ENCODE results near the gene CPA4. TPM values are rescaled to one million over a fixed set of nuclear protein-coding genes. Genes with fewer than 3 reads are reported as not detected.

Gene CPA4
- total RNA-seq, 6 experiments from 2014 or later, result 5.8 to 23.2 (median 20.0) TPM

GRCh38 chr7:130364451-130364850 lies 71.5 kb downstream of the CPA4 start:
- Mint-ChIP-seq H3K4me3 (no peak overlapping the region), H3K9me3 (peaks cover 20% of the 10 kb centered on the region), H3K27me3 (ENCODE audit: insufficient read depth) (peaks cover 15% of the 10 kb centered on the region), H3K4me1 (ENCODE audit: low read depth) (peaks cover 62% of the 10 kb centered on the region), H3K27ac (no peak overlapping the region), H3K36me3 (ENCODE audit: low read depth) (peaks cover 20% of the 10 kb centered on the region)
- TF ChIP-seq CTCF (IDR thresholded peaks at IDR 0.05), result no peak
- DNase-seq, result no peak

DNA sequence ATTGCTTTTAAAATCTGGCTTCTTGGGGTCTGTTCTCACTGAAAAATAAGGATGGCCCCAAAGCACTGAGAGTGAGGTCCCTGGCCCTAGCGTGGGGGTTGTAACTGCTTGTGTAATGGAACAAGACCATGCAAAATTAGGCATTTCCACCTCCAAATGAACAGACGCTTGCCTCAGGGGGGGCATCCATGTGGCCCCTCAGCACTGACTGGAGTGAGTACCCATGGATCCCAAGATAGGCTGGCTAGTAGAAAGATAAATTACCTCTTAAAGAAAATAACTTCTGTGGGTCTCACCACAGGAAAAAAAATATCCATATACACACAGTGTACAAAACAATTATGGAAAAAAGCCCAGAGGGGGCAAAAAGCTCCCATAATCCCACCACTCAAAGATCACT lies 72.1 kb downstream of the CPA4 start:
- Mint-ChIP-seq H3K4me3 (no peak overlapping the region), H3K27me3 (ENCODE audit: insufficient read depth) (peaks cover 14% of the 10 kb centered on the region), H3K9me3 (peaks cover 14% of the 10 kb centered on the region), H3K36me3 (ENCODE audit: low read depth) (peaks cover 13% of the 10 kb centered on the region), H3K27ac (peak overlapping the region; percentile 13; the same call in 1 of the 2 replicates), H3K4me1 (ENCODE audit: low read depth) (peaks cover 68% of the 10 kb centered on the region)
- no peak for TF ChIP-seq CTCF (IDR thresholded peaks at IDR 0.05)
- DNase-seq, result no peak

DNA sequence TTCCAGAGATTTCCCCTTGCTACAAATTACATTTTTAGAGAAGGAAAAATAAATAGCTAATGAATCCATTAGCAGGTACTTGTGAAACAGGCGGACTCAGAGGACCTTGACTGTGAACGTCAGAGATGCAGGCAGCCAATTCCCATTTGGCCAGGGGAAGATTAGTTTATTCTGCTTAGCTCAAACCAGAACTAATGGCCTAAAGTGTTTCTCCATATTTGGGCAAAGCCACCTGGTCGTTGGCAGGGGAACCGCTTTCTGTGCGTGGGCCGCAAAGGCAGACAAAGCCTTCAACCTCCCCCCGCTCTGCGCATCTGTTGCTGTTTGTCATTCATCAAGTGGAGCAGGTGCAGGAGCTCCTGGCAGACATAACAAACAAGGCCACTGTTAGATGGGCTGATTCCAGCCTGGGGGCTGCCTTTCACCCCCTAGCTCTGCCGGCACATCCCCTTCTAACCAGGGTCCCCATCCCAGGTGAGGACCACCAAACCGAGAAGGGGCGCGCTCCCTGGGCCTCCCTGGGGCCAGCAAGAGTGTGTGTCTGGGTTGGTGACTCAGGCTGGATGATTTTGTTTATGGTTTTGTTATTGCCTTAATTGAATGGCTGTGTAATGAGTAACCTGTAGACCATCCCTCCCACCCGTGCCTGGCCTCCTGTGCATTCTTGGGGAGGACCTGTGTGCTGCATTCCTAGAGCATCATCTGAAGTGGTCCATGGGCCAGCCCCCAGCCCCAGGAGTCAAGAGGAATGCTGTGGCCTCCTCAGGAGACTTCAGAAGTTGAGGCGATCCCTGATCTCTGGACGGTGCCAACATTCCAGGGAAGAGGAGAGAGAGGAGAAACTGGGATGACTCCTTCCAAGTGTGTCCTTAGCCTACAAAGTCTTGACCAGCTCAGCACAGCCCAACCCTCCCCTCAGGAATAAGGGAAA lies 72.8 kb downstream of the CPA4 start:
- Mint-ChIP-seq H3K36me3 (ENCODE audit: low read depth) (peaks cover 6% of the 10 kb centered on the region), H3K27ac (peak overlapping the region; percentile 89), H3K4me1 (ENCODE audit: low read depth) (peaks cover 75% of the 10 kb centered on the region), H3K9me3 (peaks cover 7% of the 10 kb centered on the region), H3K27me3 (ENCODE audit: insufficient read depth) (peaks cover 11% of the 10 kb centered on the region), H3K4me3 (peak overlapping the region; percentile 74)
- DNase-seq, result peak; percentile 78
- TF ChIP-seq CTCF (IDR thresholded peaks at IDR 0.05), result no peak

- peaks cover 10% of the 10 kb centered on the region for H3K27me3 Mint-ChIP-seq (ENCODE audit: insufficient read depth)
- H3K4me3 Mint-ChIP-seq, result peak overlapping the region; percentile 74
- no peak for TF ChIP-seq CTCF (IDR thresholded peaks at IDR 0.05)
- peaks cover 81% of the 10 kb centered on the region for H3K4me1 Mint-ChIP-seq (ENCODE audit: low read depth)
- no peak for DNase-seq
- H3K9me3 Mint-ChIP-seq, result no peaks in the 10 kb centered on the region; the same call in 1 of the 2 replicates
- no peaks in the 10 kb centered on the region for H3K36me3 Mint-ChIP-seq (ENCODE audit: low read depth)
- H3K27ac Mint-ChIP-seq, result peak overlapping the region; percentile 89
These were observed 73.6 kb downstream of the CPA4 start for GRCh38 chr7:130366564-130366963.

DNA sequence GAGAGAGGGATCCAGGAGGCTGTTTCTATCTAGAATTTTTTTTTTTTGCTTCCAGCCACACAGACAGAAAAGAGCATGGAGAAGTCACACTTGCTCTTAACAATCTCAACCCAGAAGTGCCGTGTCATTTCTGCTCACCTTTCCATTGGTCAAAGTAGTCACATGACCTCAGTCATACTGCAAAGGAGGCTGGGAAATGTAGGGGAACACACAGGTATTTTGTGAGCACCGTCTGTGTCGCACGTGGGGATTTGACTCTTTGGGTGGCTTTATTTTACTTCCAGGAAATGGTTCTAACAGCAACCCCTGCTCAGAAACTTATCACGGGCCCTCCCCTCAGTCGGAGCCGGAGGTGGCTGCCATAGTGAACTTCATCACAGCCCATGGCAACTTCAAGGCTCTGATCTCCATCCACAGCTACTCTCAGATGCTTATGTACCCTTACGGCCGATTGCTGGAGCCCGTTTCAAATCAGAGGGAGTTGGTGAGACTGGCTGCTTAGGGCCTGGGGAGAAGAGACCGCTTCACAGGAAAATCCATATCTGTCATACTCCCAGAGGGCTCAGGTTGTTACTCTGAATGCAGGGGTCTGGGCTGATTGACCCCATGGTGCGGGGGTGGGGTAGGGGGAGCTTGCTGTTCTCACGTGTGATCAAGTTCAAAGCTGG lies 74.3 kb downstream of the CPA4 start:
- DNase-seq, result no peak
- no peaks in the 10 kb centered on the region for H3K9me3 Mint-ChIP-seq
- peaks cover 6% of the 10 kb centered on the region for H3K27me3 Mint-ChIP-seq (ENCODE audit: insufficient read depth)
- TF ChIP-seq CTCF (IDR thresholded peaks at IDR 0.05), result no peak
- H3K4me1 Mint-ChIP-seq (ENCODE audit: low read depth), result peaks cover 87% of the 10 kb centered on the region
- peaks cover 5% of the 10 kb centered on the region for H3K36me3 Mint-ChIP-seq (ENCODE audit: low read depth)
- peak overlapping the region; percentile 89; the same call in 1 of the 2 replicates for H3K27ac Mint-ChIP-seq
- peak overlapping the region; percentile 74 for H3K4me3 Mint-ChIP-seq
